NCI-H146 treated with DMSO at 0.1 percent for 48 hours (cell line): ENCODE measurements around the gene FGF23.

Experiments used
- DNase-seq: peaks from one replicate; lab custom pipeline; 2025; ENCODE audit not compliant: unreplicated experiment; lab: John Stamatoyannopoulos, UW

The FGF23 gene

DNA sequence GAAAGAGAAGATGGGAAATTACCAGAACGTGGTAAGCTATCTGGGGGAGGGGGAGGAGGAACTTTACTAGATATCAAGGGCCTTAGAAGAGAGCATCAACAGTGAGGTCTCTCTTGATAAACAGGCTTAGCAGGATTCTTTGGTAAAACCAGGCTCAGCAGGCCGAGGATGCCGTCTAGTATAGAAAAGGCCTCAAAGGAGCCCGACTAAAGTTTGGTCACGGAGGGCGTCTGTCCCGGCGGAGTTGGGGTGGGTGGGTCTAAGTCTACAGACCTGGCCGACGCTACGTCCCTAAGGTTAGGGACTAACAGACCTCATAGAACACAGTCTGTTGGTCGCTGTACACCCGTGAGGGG is 59.0 kb downstream of the FGF23 start:
- DNase-seq, result no peak
